Measurements from ENCODE around the gene GFRA1. TPM values are rescaled to one million over a fixed set of nuclear protein-coding genes. Genes with fewer than 3 reads are reported as not detected.

The GFRA1 gene
- polyA plus RNA-seq, 2 of the 4 experiments (the other 2 are of a cell fraction) = 4.0 to 9.5 TPM

- ChIA-PET POLR2A (no interaction called here), CTCF (no interaction called here)
- Histone ChIP-seq H3K4me2 (no peak overlapping the region), H3K9me3 (peaks cover 2% of the 10 kb centered on the region; the same call in 1 of the 3 replicates), H3K4me3 (no peak overlapping the region), H3K4me1 (no peaks in the 10 kb centered on the region), H3K27ac (no peak overlapping the region)
- 0 out of 6 replicates have a peak, but pooled peaks of 1 of the 2 experiments have one; percentile 34 for ATAC-seq
- no peak for DNase-seq (ENCODE audit: low read depth in 1 of 2, low spot score in 1 of 2)
- no peak for FAIRE-seq
- no peak for TF ChIP-seq HOXB13 (CRISPR knock-in tag; IDR thresholded peaks at IDR 0.05; ENCODE audit: low read depth)
- TF ChIP-seq ELK1 (IDR thresholded peaks at IDR 0.05; ENCODE audit: low read depth, low read length) = no peak
- TF ChIP-seq HDAC2 (IDR thresholded peaks at IDR 0.05) = no peak
- TF ChIP-seq EHF (CRISPR knock-in tag; IDR thresholded peaks at IDR 0.05) = no peak
- TF ChIP-seq SMC3 (IDR thresholded peaks at IDR 0.05) = no peak
- no peak for TF ChIP-seq HOXA7 (CRISPR knock-in tag; IDR thresholded peaks at IDR 0.05)
- no peak for TF ChIP-seq CEBPB (IDR thresholded peaks at IDR 0.05)
- no peak for TF ChIP-seq KDM1A (IDR thresholded peaks at IDR 0.05; ENCODE audit: low read depth)
- TF ChIP-seq ZC3H11A (IDR thresholded peaks at IDR 0.05) = no peak
- TF ChIP-seq ATOH8 (CRISPR knock-in tag; IDR thresholded peaks at IDR 0.05; ENCODE audit: low read depth) = no peak
- no peak for TF ChIP-seq RAD21 (conservative IDR thresholded peaks at IDR 0.05 in 1 of 2, IDR thresholded peaks at IDR 0.05 in 1 of 2)
- TF ChIP-seq HMGXB4 (CRISPR knock-in tag; IDR thresholded peaks at IDR 0.05; ENCODE audit: borderline replicate concordance) = no peak
- no peak for TF ChIP-seq RCOR1 (IDR thresholded peaks at IDR 0.05; ENCODE audit: low read depth, low read length)
- no peak for TF ChIP-seq HOXB5 (CRISPR knock-in tag; IDR thresholded peaks at IDR 0.05)
- no peak for TF ChIP-seq TFCP2L1 (CRISPR knock-in tag; IDR thresholded peaks at IDR 0.05)
- TF ChIP-seq BCL3 (IDR thresholded peaks at IDR 0.05) = no peak
- no peak for TF ChIP-seq ZSCAN20 (CRISPR knock-in tag; IDR thresholded peaks at IDR 0.05)
- no peak for TF ChIP-seq JUNB (IDR thresholded peaks at IDR 0.05)
Measured at GRCh38 chr10:116201011-116201410, 72.0 kb downstream of the GFRA1 start.

- Histone ChIP-seq H3K9me3 (peaks cover 13% of the 10 kb centered on the region; the same call in 2 of the 3 replicates), H3K4me3 (no peak overlapping the region), H3K4me2 (no peak overlapping the region), H3K27ac (no peak overlapping the region), H3K4me1 (no peaks in the 10 kb centered on the region)
- POLR2A ChIA-PET = no interaction called here
- ATAC-seq (no peak), DNase-seq (ENCODE audit: low read depth in 1 of 2, low spot score in 1 of 2) (no peak), FAIRE-seq (no peak)
- CTCF ChIA-PET = interaction anchor here (0.6 kb wide), 1 partner anchor 195 kb away, joined by 3 read pairs; no protein-coding TSS in a partner anchor
- no peak for TF ChIP-seq POLR2A (IDR thresholded peaks at IDR 0.05; ENCODE audit: low read length)
- TF ChIP-seq RNF2 (IDR thresholded peaks at IDR 0.05; ENCODE audit: borderline replicate concordance, low read depth) = no peak
- no peak for TF ChIP-seq EHMT2 (IDR thresholded peaks at IDR 0.05; ENCODE audit: low read depth)
- TF ChIP-seq ZC3H11A (IDR thresholded peaks at IDR 0.05) = no peak
- no peak for TF ChIP-seq FOSB (CRISPR knock-in tag; IDR thresholded peaks at IDR 0.05)
- TF ChIP-seq HDAC2 (IDR thresholded peaks at IDR 0.05) = no peak
- TF ChIP-seq HOXB5 (CRISPR knock-in tag; IDR thresholded peaks at IDR 0.05) = no peak
- TF ChIP-seq CBX2 (IDR thresholded peaks at IDR 0.05; ENCODE audit: borderline replicate concordance, low read depth) = no peak
- TF ChIP-seq SREBF2 (IDR thresholded peaks at IDR 0.05) = no peak
- TF ChIP-seq PHF8 (IDR thresholded peaks at IDR 0.05; ENCODE audit: borderline replicate concordance, low read depth) = no peak
- no peak for TF ChIP-seq POLR2AphosphoS2 (conservative IDR thresholded peaks at IDR 0.05; ENCODE audit: low read length)
- no peak for TF ChIP-seq HEYL (CRISPR knock-in tag; IDR thresholded peaks at IDR 0.05)
- TF ChIP-seq NFE2L2 (conservative IDR thresholded peaks at IDR 0.05; ENCODE audit: low read length) = no peak
- TF ChIP-seq ATOH8 (CRISPR knock-in tag; IDR thresholded peaks at IDR 0.05; ENCODE audit: low read depth) = no peak
- TF ChIP-seq CTCF (IDR thresholded peaks at IDR 0.05) = no peak
- no peak for TF ChIP-seq ZSCAN20 (CRISPR knock-in tag; IDR thresholded peaks at IDR 0.05)
- WGBS (ENCODE audit: missing lambda C conversion rate) = 52% methylated on average over 4 of the region's 4 CpGs
Measured at GRCh38 chr10:116198676-116199035, 74.3 kb downstream of the GFRA1 start.
